Measurements from ENCODE around the gene DNAH7. TPM values are rescaled to one million over a fixed set of nuclear protein-coding genes. Genes with fewer than 3 reads are reported as not detected.

Gene DNAH7
- total RNA-seq, 2 donors from 2014 or later, result 1.1 to 1.5 TPM

- no peak overlapping the region for H3K4me3 ChIP-seq (ENCODE audit: low read length)
- TF ChIP-seq, protein P1, sequence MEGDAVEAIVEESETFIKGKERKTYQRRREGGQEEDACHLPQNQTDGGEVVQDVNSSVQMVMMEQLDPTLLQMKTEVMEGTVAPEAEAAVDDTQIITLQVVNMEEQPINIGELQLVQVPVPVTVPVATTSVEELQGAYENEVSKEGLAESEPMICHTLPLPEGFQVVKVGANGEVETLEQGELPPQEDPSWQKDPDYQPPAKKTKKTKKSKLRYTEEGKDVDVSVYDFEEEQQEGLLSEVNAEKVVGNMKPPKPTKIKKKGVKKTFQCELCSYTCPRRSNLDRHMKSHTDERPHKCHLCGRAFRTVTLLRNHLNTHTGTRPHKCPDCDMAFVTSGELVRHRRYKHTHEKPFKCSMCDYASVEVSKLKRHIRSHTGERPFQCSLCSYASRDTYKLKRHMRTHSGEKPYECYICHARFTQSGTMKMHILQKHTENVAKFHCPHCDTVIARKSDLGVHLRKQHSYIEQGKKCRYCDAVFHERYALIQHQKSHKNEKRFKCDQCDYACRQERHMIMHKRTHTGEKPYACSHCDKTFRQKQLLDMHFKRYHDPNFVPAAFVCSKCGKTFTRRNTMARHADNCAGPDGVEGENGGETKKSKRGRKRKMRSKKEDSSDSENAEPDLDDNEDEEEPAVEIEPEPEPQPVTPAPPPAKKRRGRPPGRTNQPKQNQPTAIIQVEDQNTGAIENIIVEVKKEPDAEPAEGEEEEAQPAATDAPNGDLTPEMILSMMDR (conservative IDR thresholded peaks at IDR 0.05), result no peak
- Mint-ChIP-seq H3K36me3 (ENCODE audit: low read depth) (no peaks in the 10 kb centered on the region), H3K4me3 (no peak overlapping the region), H3K9me3 (no peaks in the 10 kb centered on the region), H3K27ac (no peak overlapping the region), H3K27me3 (ENCODE audit: insufficient read depth) (no peaks in the 10 kb centered on the region), H3K4me1 (no peaks in the 10 kb centered on the region)
- H3K36me3 ChIP-seq (ENCODE audit: control insufficient read depth, insufficient read depth, low read length), result no peaks in the 10 kb centered on the region
- WGBS, 2 experiments (ENCODE audit: insufficient coverage in 1 of 2, insufficient read length in 1 of 2), result 0% methylated on average over 1 of the region's 1 CpG
- H3K9me3 ChIP-seq (ENCODE audit: control insufficient read depth, low read length), result no peaks in the 10 kb centered on the region
- no peak overlapping the region for H3K9ac ChIP-seq (ENCODE audit: extremely low read depth, low read length, poor library complexity, severe bottlenecking)
- peaks cover 35% of the 10 kb centered on the region for H3K27me3 ChIP-seq (ENCODE audit: control insufficient read depth, insufficient read depth, low read length, poor library complexity, severe bottlenecking)
- no peak for DNase-seq
- H3K27ac ChIP-seq (ENCODE audit: low read depth, low read length), result no peak overlapping the region
- H3K4me1 ChIP-seq (ENCODE audit: control insufficient read depth, insufficient read depth, low read length), result no peaks in the 10 kb centered on the region
Observed at GRCh38 chr2:196075196-196075595, 6.6 kb upstream of the DNAH7 start.

GRCh38 chr2:196074631-196075030, 6.0 kb upstream of the DNAH7 start:
- Mint-ChIP-seq H3K27me3 (ENCODE audit: insufficient read depth) (peaks cover 2% of the 10 kb centered on the region), H3K4me3 (no peak overlapping the region), H3K4me1 (no peaks in the 10 kb centered on the region), H3K36me3 (ENCODE audit: low read depth) (no peaks in the 10 kb centered on the region), H3K9me3 (no peaks in the 10 kb centered on the region), H3K27ac (no peak overlapping the region)
- Histone ChIP-seq H3K9me3 (ENCODE audit: control insufficient read depth, low read length) (no peaks in the 10 kb centered on the region), H3K4me3 (ENCODE audit: low read length) (no peak overlapping the region), H3K27ac (ENCODE audit: low read depth, low read length) (no peak overlapping the region), H3K4me1 (ENCODE audit: control insufficient read depth, insufficient read depth, low read length) (no peaks in the 10 kb centered on the region), H3K27me3 (ENCODE audit: control insufficient read depth, insufficient read depth, low read length, poor library complexity, severe bottlenecking) (peaks cover 39% of the 10 kb centered on the region), H3K36me3 (ENCODE audit: control insufficient read depth, insufficient read depth, low read length) (no peaks in the 10 kb centered on the region), H3K9ac (ENCODE audit: extremely low read depth, low read length, poor library complexity, severe bottlenecking) (no peak overlapping the region)
- DNase-seq, result no peak
- TF ChIP-seq, protein P1 (conservative IDR thresholded peaks at IDR 0.05), result no peak

DNA sequence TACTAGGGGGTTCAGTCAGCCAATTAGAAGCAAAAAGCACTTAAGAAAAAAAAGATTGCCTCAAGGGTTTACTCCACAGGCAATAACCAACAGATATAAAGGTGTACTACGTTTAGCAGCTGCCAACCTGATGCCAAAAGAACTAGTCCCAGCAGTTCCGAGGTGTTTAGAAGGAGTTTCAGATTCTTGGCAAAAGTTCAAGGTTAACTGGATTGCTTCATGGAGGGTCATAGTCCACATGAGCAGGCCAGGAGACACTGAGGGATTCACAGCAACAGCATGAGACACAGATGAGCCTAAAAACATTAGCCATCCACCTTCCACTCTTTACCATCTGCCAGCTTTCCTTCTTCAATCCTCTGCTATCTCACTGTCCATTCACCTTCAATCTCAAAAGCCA, 4.9 kb upstream of the DNAH7 start:
- Mint-ChIP-seq H3K36me3 (ENCODE audit: low read depth) (no peaks in the 10 kb centered on the region), H3K27ac (no peak overlapping the region), H3K9me3 (no peaks in the 10 kb centered on the region), H3K27me3 (ENCODE audit: insufficient read depth) (peaks cover 2% of the 10 kb centered on the region), H3K4me3 (no peak overlapping the region), H3K4me1 (no peaks in the 10 kb centered on the region)
- H3K9ac ChIP-seq (ENCODE audit: extremely low read depth, low read length, poor library complexity, severe bottlenecking), result no peak overlapping the region
- WGBS, 2 experiments (ENCODE audit: insufficient coverage in 1 of 2, insufficient read length in 1 of 2), result 77 to 86% methylated on average over 2 of the region's 2 CpGs
- TF ChIP-seq, protein P1 (conservative IDR thresholded peaks at IDR 0.05), result no peak
- no peak overlapping the region for H3K4me3 ChIP-seq (ENCODE audit: low read length)
- H3K9me3 ChIP-seq (ENCODE audit: control insufficient read depth, low read length), result no peaks in the 10 kb centered on the region
- H3K36me3 ChIP-seq (ENCODE audit: control insufficient read depth, insufficient read depth, low read length), result no peaks in the 10 kb centered on the region
- no peak overlapping the region for H3K27ac ChIP-seq (ENCODE audit: low read depth, low read length)
- H3K4me1 ChIP-seq (ENCODE audit: control insufficient read depth, insufficient read depth, low read length), result peaks cover 2% of the 10 kb centered on the region
- H3K27me3 ChIP-seq (ENCODE audit: control insufficient read depth, insufficient read depth, low read length, poor library complexity, severe bottlenecking), result peaks cover 39% of the 10 kb centered on the region
- no peak for DNase-seq

All from endodermal cell (in vitro differentiated cells).